Measurements from ENCODE around the gene ABCA9.
"Not testable (repeated sequence)": the region's sequence is repeated elsewhere in the genome, so short reads cannot be mapped to it uniquely, and the experiment has no call there.

ABCA9 gene, protein sequence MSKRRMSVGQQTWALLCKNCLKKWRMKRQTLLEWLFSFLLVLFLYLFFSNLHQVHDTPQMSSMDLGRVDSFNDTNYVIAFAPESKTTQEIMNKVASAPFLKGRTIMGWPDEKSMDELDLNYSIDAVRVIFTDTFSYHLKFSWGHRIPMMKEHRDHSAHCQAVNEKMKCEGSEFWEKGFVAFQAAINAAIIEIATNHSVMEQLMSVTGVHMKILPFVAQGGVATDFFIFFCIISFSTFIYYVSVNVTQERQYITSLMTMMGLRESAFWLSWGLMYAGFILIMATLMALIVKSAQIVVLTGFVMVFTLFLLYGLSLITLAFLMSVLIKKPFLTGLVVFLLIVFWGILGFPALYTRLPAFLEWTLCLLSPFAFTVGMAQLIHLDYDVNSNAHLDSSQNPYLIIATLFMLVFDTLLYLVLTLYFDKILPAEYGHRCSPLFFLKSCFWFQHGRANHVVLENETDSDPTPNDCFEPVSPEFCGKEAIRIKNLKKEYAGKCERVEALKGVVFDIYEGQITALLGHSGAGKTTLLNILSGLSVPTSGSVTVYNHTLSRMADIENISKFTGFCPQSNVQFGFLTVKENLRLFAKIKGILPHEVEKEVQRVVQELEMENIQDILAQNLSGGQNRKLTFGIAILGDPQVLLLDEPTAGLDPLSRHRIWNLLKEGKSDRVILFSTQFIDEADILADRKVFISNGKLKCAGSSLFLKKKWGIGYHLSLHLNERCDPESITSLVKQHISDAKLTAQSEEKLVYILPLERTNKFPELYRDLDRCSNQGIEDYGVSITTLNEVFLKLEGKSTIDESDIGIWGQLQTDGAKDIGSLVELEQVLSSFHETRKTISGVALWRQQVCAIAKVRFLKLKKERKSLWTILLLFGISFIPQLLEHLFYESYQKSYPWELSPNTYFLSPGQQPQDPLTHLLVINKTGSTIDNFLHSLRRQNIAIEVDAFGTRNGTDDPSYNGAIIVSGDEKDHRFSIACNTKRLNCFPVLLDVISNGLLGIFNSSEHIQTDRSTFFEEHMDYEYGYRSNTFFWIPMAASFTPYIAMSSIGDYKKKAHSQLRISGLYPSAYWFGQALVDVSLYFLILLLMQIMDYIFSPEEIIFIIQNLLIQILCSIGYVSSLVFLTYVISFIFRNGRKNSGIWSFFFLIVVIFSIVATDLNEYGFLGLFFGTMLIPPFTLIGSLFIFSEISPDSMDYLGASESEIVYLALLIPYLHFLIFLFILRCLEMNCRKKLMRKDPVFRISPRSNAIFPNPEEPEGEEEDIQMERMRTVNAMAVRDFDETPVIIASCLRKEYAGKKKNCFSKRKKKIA (N-terminal part only)

DNA sequence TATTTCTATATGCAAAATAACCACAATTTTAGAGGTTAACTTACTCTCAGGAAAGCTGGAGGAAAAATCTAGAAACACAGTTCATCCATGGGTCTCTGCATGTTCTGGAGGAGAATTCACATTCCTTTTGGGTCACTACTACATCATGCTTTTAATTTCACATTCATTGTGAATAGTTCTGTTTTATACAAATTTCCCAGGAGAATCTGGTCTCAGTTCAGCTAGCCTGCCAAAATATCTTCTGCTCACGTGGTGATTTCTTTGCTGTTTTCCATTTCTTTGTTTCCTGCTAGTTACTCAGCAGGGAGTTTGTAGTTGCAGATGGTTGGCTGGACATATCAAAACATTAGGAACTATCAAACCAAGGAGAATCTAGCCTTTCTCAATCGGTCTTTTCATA lies at the start of gene ABCA9:
TSS of gene ABCA9 (minus strand) at position 106 of the 400 bp plus-strand sequence. CDS start 9,801 bp downstream, outside the sequence.
- no peak for DNase-seq (ENCODE audit: low read depth)

GRCh38 chr17:69105907-69106730 lies 45.4 kb upstream of the ABCA9 start:
- DNase-seq (ENCODE audit: low read depth) = no peak

DNA sequence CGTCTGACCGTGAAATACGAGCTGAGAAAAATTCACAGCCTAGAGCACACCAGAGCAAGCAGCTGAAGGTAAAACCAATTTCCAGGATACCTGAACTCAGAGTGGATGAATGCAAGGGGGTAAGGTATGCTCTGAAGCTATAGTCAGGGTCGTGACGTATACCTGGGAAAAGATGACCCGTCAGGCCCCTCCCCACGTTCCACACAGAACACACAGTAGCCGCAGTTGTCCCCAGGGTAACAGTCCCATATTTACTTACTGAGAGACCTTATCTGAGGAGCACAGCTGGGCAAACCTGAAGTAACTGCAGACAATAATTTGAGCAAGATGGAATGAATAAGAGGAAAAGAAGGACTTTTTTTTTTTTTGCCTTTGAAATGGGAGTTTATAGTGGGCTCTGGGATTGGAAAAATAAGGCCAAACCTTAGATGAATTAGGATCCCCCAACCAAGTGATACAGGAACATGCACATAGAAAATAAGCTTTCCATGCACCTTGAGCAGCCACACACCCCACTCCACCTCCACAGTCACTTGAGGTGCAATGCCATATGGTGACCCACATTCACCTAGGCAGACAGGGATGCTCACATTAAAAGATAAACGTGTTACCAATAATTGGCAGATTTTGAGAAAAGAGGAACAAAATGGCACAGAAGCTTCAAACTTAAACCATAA lies 43.0 kb upstream of the ABCA9 start:
- no peak for DNase-seq (ENCODE audit: low read depth)

DNA sequence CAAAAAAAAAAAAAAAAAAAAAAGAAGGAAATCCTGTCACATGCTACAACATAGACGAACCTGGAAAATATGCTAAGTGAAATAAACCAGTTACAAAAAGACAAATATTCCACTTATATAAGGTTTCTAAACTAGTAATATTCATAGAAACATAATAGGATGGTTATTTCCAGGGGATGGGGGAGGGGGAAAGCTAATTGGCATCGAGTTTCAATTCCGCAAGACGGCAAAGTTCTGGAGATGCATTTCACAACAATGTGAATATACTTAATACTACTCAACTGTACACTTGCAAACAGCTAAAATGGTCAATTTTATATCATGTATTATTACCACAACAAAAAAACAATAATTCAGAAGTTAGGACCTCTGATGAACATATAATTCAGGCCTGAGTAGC lies 37.9 kb upstream of the ABCA9 start:
- no peak for DNase-seq (ENCODE audit: low read depth)

DNA sequence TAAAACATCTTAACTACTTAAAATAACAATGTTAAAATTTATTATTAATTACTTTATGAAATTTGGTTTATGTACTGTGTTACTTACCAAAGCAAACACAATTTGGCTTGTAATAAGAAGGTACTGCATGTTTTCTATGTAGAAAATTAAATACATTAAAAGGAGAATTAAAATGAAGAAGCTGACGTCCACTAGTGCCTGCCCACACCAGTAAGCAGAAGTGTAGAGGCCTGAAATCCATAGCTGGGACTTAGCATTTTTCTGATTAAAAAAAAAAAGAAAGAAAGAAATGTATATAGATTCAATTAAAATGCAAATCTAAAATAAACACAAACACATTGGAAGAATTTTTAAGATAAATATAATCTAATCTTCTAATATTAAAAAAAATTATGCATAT lies 35.8 kb upstream of the ABCA9 start:
- DNase-seq (ENCODE audit: low read depth) = no peak

- DNase-seq (ENCODE audit: low read depth) = no peak
Measured at GRCh38 chr17:69093995-69094394, 33.3 kb upstream of the ABCA9 start.

GRCh38 chr17:69093279-69093789 lies 32.6 kb upstream of the ABCA9 start:
- no peak for DNase-seq (ENCODE audit: low read depth)

DNA sequence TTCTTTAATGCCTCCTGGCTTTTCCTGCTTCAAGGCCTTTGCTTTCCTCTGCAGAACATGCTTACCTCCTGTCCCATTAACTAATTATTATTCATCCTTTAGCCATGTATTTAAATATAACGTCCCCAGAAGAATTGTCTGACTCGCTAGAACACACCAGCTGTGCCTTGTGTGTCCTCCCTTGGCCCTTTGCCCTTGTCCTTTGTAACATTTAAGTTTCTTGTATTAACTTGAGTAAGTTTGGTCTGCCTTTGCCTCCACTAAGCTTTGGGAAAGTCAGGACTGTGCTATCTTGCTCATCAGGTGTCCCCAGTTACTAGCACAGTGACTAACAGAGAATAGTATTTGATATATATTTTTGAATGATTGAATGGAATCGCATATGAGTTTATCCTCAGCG lies 29.6 kb upstream of the ABCA9 start:
- no peak for DNase-seq (ENCODE audit: low read depth)

GRCh38 chr17:69088643-69089200 lies 28.0 kb upstream of the ABCA9 start:
- DNase-seq (ENCODE audit: low read depth) = no peak

- no peak for DNase-seq (ENCODE audit: low read depth)
Measured at GRCh38 chr17:69086641-69087040, 25.9 kb upstream of the ABCA9 start.

DNA sequence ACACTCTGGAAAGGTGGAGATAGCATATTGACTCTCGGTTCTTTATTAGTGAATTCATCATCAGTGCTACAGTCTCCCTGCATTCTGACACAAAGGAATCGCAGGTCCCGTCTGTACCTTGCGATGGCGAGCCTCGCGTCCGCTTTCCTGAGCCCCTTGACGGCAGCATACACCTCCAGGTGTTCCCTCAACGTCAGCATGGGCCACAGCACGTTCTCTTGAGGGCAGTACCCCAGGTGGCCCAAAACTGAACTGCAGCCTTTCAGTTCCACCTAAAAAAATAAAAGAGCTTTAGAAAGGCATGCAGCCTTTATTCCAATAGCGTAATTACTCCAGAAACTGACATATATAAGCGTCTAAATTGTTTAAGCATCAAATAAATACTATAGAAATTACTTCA lies 24.2 kb upstream of the ABCA9 start:
- no peak for DNase-seq (ENCODE audit: low read depth)

DNA sequence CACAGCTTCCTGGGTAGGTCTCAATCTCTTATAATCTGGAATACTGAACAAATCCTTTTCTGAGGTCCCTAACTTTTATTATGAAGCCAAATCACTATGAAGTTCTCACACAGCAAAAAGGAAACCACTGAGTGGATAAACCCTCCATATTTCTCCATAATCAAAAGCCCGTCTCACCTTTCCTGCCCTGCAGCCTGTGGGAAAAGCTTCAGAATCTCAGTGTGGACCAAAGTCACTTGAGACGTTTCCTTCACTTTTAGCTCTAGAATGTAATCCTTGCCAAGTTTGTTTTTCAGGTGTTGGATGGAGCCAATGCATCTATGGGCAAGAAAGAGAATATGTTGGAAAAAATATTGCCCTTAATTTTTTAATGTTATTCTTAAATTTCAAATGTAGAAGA lies 22.0 kb upstream of the ABCA9 start:
- DNase-seq (ENCODE audit: low read depth) = no peak

GRCh38 chr17:69078864-69079263 lies 18.1 kb upstream of the ABCA9 start:
- no peak for DNase-seq (ENCODE audit: low read depth)

- DNase-seq (ENCODE audit: low read depth) = no peak
Measured at GRCh38 chr17:69075823-69076222, 15.1 kb upstream of the ABCA9 start.

GRCh38 chr17:69073392-69073791 lies 12.7 kb upstream of the ABCA9 start:
- DNase-seq (ENCODE audit: low read depth) = not testable (repeated sequence)

GRCh38 chr17:69072803-69073256 lies 12.1 kb upstream of the ABCA9 start:
- not testable (repeated sequence) for DNase-seq (ENCODE audit: low read depth)

- DNase-seq (ENCODE audit: low read depth) = not testable (repeated sequence)
Measured at GRCh38 chr17:69071233-69071586, 10.5 kb upstream of the ABCA9 start.

- not testable (repeated sequence) for DNase-seq (ENCODE audit: low read depth)
Measured at GRCh38 chr17:69070378-69071232, 9.9 kb upstream of the ABCA9 start.

DNA sequence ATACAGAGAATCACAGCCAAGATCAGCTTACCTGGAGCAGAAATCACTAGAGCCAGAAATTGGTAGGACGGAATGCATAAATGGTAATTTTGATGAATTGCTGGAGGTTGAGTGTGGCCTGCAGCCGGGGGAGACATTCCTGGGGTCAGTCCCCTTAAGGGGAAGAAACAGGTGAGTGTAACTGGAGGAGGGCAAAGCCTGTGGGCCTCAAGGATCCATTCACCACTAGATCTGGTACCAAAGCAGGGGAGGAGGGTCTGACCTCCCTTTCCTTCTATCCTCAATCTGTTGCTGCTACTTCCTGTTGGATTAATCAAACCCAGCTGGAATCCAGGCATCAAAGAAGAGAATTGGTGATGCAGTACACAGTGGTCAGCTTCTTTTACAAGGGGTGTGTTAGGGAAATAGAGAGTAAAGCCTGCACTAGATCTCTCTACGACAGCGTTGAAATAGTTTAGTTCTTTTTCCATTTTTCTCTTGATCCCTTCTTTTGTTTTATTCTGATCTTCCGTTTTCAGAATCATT lies 8.6 kb upstream of the ABCA9 start:
- no peak for DNase-seq (ENCODE audit: low read depth)

Measured in stimulated activated CD8-positive, alpha-beta memory T cell treated with anti-CD3 and anti-CD28 coated beads, Interleukin-7, amount 100 ng/mL, for 24 hours (primary cell).